HFFc6 (cell line): ENCODE measurements around the gene SSBP2. TPM values are rescaled to one million over a fixed set of nuclear protein-coding genes. Genes with fewer than 3 reads are reported as not detected.

Experiments
- DNase-seq: peaks from one replicate; pipeline ENCODE4 v3.0.0-alpha.2; 2018
- H3K27ac Mint-ChIP-seq: 2 replicates; pipeline ENCODE4 v1.8.0; 2020; ENCODE audit warnings: mild to moderate bottlenecking, mixed read lengths
- H3K27me3 Mint-ChIP-seq: 2 replicates; pipeline ENCODE4 v1.8.0; 2021; ENCODE audit warnings: mild to moderate bottlenecking, moderate library complexity, mixed read lengths; ENCODE audit not compliant: insufficient read depth
- H3K36me3 Mint-ChIP-seq: 2 replicates; pipeline ENCODE4 v1.8.0; 2021; ENCODE audit warnings: low read depth, mixed read lengths
- H3K4me1 Mint-ChIP-seq: 2 replicates; pipeline ENCODE4 v1.8.0; 2020; ENCODE audit warnings: low read depth, mixed read lengths
- H3K4me3 Mint-ChIP-seq: 2 replicates; pipeline ENCODE4 v1.8.0; 2020; ENCODE audit warnings: mild to moderate bottlenecking, moderate library complexity, mixed read lengths
- H3K9me3 Mint-ChIP-seq: 2 replicates; pipeline ENCODE4 v1.8.0; 2020; ENCODE audit warnings: mild to moderate bottlenecking, mixed read lengths
- total RNA-seq, 6 experiments: library from RNA; stranded (reverse); fragmentation: NEBNext Ultra II Directional; extraction: Animal tissue kit (Norgen Biotek cat#: 25700); gene quantifications; 2 replicates in 1 of 6; 3 replicates in 5 of 6; pipeline ENCODE4 v1.2.3, GENCODE V29; 2021
- TF ChIP-seq, protein P1 (sequence below): fragments of 200-600 bp; sonication (generic); IDR thresholded peaks from 2 replicates; pipeline ENCODE4 v1.5.0; 2021; ENCODE audit warnings: antibody characterized with exemption, mild to moderate bottlenecking

The SSBP2 gene
- total RNA-seq, 6 experiments from 2014 or later: 21.0 to 28.6 (median 25.1) TPM

DNA sequence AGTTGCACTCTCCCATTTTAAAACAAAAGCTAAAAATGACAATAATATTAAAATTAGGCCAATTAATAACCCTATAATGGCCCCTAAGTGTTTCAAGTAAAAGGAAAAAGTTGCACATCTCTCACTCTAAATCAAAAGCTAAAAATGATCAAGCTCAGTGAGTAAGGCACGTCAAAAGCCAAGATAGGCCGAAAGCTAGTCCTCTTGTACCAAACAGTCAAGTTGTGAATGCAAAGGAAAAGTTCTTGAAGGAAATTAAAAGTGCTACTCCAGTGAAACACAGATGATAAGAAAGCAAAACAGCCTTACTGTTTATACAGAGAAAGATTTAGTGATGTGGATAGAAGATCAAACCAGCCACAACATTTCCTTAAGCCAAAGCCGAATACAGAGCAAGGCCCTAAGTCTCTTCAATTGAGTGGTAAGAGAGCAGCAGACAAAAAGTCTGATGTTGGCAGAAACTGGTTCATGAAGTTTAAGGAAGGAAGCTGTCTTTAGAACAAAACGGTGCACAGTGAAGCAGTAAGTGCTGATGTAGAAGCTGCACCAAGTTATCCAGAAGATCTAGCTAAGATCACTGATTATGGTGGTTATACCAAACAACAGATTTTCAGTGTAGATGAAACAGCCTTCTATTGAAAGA lies 212.9 kb downstream of the SSBP2 start:
- TF ChIP-seq, protein P1, sequence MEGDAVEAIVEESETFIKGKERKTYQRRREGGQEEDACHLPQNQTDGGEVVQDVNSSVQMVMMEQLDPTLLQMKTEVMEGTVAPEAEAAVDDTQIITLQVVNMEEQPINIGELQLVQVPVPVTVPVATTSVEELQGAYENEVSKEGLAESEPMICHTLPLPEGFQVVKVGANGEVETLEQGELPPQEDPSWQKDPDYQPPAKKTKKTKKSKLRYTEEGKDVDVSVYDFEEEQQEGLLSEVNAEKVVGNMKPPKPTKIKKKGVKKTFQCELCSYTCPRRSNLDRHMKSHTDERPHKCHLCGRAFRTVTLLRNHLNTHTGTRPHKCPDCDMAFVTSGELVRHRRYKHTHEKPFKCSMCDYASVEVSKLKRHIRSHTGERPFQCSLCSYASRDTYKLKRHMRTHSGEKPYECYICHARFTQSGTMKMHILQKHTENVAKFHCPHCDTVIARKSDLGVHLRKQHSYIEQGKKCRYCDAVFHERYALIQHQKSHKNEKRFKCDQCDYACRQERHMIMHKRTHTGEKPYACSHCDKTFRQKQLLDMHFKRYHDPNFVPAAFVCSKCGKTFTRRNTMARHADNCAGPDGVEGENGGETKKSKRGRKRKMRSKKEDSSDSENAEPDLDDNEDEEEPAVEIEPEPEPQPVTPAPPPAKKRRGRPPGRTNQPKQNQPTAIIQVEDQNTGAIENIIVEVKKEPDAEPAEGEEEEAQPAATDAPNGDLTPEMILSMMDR: no peak
- Mint-ChIP-seq H3K27ac (no peak overlapping the region), H3K4me1 (peaks cover 11% of the 10 kb centered on the region), H3K36me3 (no peaks in the 10 kb centered on the region), H3K27me3 (no peaks in the 10 kb centered on the region), H3K4me3 (no peak overlapping the region), H3K9me3 (no peaks in the 10 kb centered on the region)
- no peak for DNase-seq

DNA sequence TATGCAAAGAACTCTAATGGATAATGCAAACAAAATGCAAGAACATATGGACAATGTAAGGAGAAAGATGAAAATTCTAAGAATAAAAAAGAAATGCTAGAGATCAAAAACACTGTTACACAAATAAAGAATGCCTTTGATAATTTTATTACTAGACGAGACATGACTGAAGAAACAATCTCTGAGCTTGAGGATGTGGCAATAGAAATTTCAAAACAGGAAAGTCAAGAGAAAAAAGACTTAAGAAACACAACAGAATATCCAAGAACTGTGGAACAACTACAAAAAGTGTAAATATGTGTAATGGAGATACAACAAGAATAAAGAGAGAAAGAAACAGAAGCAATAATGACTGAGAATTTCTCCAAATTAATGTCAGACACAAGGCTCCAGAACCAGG lies 216.5 kb downstream of the SSBP2 start:
- H3K4me3 Mint-ChIP-seq: no peak overlapping the region
- DNase-seq: no peak
- no peaks in the 10 kb centered on the region for H3K36me3 Mint-ChIP-seq
- H3K9me3 Mint-ChIP-seq: no peaks in the 10 kb centered on the region
- H3K4me1 Mint-ChIP-seq: peaks cover 11% of the 10 kb centered on the region
- TF ChIP-seq, protein P1: no peak
- no peak overlapping the region for H3K27ac Mint-ChIP-seq
- no peaks in the 10 kb centered on the region for H3K27me3 Mint-ChIP-seq

DNA sequence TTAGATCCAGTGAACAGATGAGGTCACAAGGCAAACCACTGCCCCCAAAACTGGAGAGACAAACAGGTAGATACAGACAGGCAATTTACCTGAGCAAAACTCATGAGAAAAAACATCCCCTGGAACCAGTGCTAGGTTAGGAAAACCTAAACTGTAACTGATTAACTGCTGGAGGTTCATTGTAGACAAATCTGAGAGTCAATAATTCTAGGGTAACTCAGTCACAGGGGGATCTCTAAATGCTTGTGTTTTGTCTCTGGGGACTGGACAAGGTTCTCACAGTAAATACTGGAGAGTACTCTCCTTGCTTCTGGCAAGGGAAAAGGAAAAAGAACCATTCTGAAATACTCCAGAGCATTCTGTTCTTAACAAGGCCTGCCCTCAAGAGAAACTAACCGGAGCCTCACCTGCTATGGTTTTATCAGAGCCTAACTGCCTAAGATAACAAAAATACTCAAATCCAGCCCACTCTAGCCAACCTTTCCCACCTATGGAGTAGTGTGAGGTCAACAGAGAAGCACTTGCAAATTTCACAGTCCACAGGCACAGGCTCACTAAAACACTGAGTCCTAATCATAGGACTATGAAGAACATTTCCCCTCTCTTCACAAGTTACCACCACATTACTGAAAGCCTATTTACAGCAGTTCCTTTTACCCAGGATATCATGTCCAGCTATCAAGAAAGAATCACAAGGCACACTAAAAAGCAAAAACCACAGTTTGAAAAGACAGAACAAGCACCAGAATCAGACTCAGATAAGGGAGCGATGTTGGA lies 217.1 kb downstream of the SSBP2 start:
- H3K9me3 Mint-ChIP-seq: no peaks in the 10 kb centered on the region
- DNase-seq: no peak
- H3K27me3 Mint-ChIP-seq: no peaks in the 10 kb centered on the region
- H3K27ac Mint-ChIP-seq: peak overlapping the region; percentile 6; the same call in 1 of the 2 replicates
- H3K4me1 Mint-ChIP-seq: peaks cover 11% of the 10 kb centered on the region
- TF ChIP-seq, protein P1: no peak
- H3K4me3 Mint-ChIP-seq: no peak overlapping the region
- no peaks in the 10 kb centered on the region for H3K36me3 Mint-ChIP-seq

DNA sequence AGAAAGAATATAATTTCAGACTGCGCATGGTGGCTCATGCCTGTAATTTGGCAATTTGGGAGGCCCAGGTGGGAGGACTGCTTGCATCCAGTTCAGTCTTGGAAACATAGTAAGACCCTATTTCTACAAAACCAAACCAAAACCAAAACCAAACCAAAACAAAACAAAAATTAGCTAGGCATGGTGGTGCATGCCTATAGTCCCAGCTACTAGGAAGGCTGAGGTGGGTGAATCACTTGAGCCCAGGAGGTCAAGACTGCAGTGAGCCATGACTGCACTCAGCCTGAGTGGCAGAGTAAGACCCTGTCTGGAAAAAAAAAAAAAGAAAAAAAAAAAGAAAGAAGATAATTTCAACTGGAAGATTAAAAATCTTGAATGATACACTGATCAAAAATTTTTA lies 220.0 kb downstream of the SSBP2 start:
- TF ChIP-seq, protein P1: no peak
- no peaks in the 10 kb centered on the region for H3K27me3 Mint-ChIP-seq
- no peak for DNase-seq
- no peaks in the 10 kb centered on the region for H3K9me3 Mint-ChIP-seq
- no peak overlapping the region for H3K27ac Mint-ChIP-seq
- no peak overlapping the region for H3K4me3 Mint-ChIP-seq
- peaks cover 14% of the 10 kb centered on the region for H3K4me1 Mint-ChIP-seq
- no peaks in the 10 kb centered on the region for H3K36me3 Mint-ChIP-seq

DNA sequence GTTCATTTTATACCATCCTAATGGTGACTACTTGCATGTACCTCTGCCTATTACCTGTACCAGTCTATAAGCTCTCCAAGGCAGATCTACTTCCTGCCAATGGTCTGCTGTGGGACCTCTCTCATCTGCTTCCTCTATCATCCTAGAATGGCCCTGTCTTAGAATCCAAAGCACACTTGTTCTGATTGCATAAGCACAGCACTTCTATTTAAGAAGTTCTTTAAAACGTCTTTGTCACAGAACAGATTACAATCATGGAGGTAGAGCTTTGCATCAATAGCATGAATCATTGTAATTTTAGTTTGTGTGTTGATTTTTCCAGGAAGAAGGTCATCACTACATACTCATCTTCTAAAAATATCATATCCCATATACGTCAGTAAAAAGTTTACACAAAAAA lies 225.2 kb downstream of the SSBP2 start:
- DNase-seq: peak; percentile 54
- Mint-ChIP-seq H3K27me3 (no peaks in the 10 kb centered on the region), H3K4me1 (peaks cover 17% of the 10 kb centered on the region), H3K4me3 (no peak overlapping the region), H3K9me3 (no peaks in the 10 kb centered on the region), H3K27ac (peak overlapping the region; percentile 70), H3K36me3 (no peaks in the 10 kb centered on the region)
- TF ChIP-seq, protein P1: no peak
